Effector memory CD4-positive, alpha-beta T cell (primary cell): ENCODE measurements around the gene ATAD3B.
"Not testable (repeated sequence)": the region's sequence is repeated elsewhere in the genome, so short reads cannot be mapped to it uniquely, and the experiment has no call there.

ENCODE experiments used
- DNase-seq, 3 donors: peaks; one replicate each; pipeline ENCODE4 v3.0.0-alpha.2; 2020
- H3K27ac ChIP-seq: 2 replicates; pipeline ENCODE4 v1.7.0; 2013; ENCODE audit warnings: mild to moderate bottlenecking, low read length, moderate library complexity; ENCODE audit not compliant: insufficient read depth, poor library complexity, severe bottlenecking
- H3K27me3 ChIP-seq: replicated peaks from 2 replicates; pipeline ENCODE4 v1.7.0; 2013; ENCODE audit warnings: mild to moderate bottlenecking, low read length; ENCODE audit not compliant: insufficient read depth, control insufficient read depth, poor library complexity, severe bottlenecking
- H3K36me3 ChIP-seq: 2 replicates; pipeline ENCODE4 v1.7.0; 2013; ENCODE audit warnings: mild to moderate bottlenecking, low read length, moderate library complexity; ENCODE audit not compliant: control insufficient read depth, insufficient read depth
- H3K4me1 ChIP-seq: 2 replicates; pipeline ENCODE4 v1.7.0; 2013; ENCODE audit warnings: low read length, mild to moderate bottlenecking; ENCODE audit not compliant: control insufficient read depth, insufficient read depth, poor library complexity, severe bottlenecking
- H3K4me3 ChIP-seq: 2 replicates; pipeline ENCODE4 v1.7.0; 2013; ENCODE audit warnings: low read length, low read depth, mild to moderate bottlenecking; ENCODE audit not compliant: insufficient read depth, poor library complexity, severe bottlenecking
- H3K9me3 ChIP-seq: 2 replicates; pipeline ENCODE4 v1.7.0; 2013; ENCODE audit warnings: mild to moderate bottlenecking, low read length, moderate library complexity; ENCODE audit not compliant: control insufficient read depth

Gene ATAD3B

DNA sequence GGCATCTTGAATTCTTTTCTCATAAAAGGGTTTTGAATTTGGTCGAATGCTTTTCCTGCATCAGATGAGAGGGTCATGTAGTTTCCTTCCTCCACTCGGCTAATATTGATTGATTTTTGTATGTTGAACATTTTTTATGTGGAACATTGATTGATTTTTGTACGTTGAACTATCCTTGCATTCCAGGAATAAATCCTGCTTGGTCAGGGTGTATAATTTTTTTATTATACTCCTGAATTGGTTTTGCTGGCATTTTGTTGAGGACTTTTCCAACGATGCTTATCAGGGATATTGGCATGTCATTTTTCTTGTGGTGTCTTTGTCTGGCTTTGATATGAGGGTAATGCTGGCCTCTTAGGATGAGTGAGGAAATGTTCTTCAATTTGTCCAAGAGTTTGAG is 60.4 kb downstream of the ATAD3B start:
- Histone ChIP-seq H3K36me3 (peaks cover 12% of the 10 kb centered on the region), H3K4me3 (no peak overlapping the region), H3K9me3 (no peaks in the 10 kb centered on the region), H3K4me1 (no peaks in the 10 kb centered on the region), H3K27ac (no peak overlapping the region), H3K27me3 (no peaks in the 10 kb centered on the region)
- DNase-seq = no peak

DNA sequence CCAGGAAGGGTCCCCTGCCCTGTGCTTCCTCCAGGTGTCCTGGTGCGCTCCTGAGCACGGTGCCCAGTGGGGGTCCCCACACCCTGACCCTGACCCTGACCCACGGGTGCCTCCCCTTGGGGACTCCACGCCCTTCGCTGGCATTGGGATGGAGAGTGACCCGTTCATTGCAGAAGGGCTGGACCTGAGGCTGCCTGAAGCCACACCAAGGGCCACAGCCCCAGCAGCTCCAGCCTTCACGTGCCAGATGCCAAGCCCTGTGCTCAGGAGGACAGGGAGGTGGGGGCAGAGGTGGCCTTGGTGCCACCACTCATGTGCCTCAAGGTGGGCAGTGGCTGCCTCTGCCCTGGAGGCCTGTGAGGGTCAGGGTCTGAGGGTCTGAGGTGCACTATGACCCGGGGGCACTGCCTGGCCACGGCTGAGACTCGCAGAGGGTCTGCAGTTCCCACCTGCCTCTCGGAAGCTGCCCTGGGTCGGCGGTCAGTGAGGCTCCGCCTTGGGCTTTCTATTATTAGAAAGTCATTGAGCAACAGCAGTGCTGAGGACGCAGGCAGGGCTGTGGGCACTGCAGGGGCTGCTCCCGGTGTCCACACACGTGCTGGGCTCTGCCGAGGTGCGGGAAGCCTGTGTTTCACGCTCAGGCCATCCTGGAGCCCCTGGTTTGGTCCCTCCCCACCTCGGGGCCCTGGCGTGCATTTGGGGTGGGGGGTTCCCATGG is 61.8 kb downstream of the ATAD3B start:
- H3K27me3 ChIP-seq, H3K4me3 ChIP-seq, H3K9me3 ChIP-seq, H3K4me1 ChIP-seq, H3K27ac ChIP-seq, H3K36me3 ChIP-seq, DNase-seq: not testable (repeated sequence)

DNA sequence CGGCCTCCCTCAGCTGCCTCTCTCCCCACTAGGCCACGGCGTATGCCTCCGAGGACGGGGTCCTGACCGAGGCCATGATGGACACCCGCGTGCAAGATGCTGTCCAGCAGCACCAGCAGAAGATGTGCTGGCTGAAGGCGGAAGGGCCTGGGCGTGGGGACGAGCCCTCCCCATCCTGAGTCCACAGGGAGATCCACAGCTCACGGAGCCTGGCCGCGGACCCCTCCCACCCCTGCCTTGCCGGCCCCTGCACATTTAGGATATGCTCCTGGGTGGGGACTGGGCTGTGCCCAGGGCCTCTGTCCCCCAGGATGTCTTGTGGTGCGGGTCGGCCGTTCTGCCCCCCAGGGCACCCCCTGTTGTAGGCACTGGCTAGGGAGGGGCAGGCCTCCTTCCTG is 62.3 kb downstream of the ATAD3B start:
- not testable (repeated sequence) for H3K27ac ChIP-seq, H3K36me3 ChIP-seq, H3K4me1 ChIP-seq, H3K27me3 ChIP-seq, H3K9me3 ChIP-seq, H3K4me3 ChIP-seq, DNase-seq

DNA sequence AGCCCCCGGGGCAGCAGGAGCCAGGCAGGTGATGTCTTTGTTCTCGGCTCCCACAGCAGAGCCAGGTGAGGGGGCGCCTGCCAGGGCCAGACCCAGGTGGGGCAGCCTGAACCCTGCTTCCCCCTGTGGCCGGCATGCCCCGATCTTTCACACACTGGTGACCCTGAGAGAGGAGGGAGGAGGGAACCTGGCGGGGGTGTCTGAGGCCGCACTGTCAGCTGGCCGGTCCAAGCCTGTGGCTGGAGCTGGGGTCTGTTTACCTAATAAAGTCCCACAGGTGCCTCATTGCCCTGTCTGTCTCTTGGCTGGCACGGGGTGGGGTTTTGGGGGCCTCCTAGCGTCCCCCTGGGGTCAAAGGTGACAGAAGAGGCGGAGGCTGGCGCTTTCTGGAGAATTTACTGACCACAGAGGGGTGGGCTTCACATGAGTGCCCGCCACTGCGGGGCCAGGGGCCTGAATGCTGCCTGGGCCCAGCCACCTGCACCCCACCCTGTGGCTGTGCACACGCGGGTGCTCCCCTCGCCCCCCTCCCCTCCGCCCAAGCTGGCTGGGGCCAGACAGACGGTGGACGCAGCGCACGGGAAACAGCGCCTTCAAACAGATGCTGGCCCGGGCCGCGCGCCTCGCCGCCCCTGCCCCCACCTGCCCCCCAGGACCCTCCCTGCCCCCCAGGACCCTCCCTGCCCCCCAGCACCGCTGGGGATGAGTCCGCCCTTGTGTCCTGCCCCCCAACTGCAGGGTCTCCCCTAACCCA is 63.0 kb downstream of the ATAD3B start:
- DNase-seq = no peak
- Histone ChIP-seq H3K27ac (no peak overlapping the region), H3K4me1 (peaks cover 4% of the 10 kb centered on the region), H3K9me3 (no peaks in the 10 kb centered on the region), H3K36me3 (peaks cover 1% of the 10 kb centered on the region), H3K4me3 (no peak overlapping the region), H3K27me3 (no peaks in the 10 kb centered on the region)

DNA sequence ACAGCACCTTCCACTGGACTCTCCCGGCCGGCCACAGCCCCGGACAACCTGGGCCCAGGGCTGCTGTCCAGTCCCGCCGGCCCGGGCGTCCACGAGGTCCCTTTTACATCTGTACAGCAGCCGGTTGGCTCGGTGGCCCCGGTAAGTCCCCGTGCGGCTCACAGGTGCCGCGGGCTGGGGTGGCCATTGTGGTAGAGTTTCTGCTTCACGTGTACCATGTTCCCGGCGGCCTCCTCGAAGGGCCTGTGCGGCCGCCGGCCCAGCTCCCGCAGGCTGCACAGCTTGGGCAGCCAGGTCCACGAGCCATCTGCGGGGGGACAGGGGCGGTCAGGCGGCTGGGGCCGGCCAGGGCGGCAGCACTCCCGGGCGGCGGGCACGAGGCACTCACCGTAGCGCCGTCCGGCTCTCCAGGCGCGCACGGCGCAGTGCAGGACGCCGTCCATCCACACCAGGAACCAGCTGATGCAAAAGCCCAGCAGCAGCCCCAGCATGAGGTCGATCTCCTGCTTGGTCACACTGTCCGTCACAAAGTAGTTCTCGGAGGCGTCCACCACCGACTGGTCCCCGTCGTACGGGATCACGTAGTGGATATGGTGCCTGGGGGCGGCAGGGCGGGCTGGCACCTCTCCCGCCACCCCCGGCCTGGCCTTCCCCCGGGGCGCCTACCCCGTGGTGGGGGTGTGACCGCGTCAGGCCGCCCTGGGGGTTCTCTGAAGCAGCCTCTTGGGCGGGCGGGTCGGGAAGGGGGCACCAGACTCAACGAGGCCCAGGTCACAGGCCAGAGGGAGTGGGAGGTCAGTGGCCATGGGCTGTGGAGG is 63.8 kb downstream of the ATAD3B start:
- no peaks in the 10 kb centered on the region for H3K9me3 ChIP-seq
- peaks cover 5% of the 10 kb centered on the region for H3K4me1 ChIP-seq
- H3K36me3 ChIP-seq = no peaks in the 10 kb centered on the region
- DNase-seq = no peak
- no peaks in the 10 kb centered on the region for H3K27me3 ChIP-seq
- no peak overlapping the region for H3K4me3 ChIP-seq
- H3K27ac ChIP-seq = no peak overlapping the region

DNA sequence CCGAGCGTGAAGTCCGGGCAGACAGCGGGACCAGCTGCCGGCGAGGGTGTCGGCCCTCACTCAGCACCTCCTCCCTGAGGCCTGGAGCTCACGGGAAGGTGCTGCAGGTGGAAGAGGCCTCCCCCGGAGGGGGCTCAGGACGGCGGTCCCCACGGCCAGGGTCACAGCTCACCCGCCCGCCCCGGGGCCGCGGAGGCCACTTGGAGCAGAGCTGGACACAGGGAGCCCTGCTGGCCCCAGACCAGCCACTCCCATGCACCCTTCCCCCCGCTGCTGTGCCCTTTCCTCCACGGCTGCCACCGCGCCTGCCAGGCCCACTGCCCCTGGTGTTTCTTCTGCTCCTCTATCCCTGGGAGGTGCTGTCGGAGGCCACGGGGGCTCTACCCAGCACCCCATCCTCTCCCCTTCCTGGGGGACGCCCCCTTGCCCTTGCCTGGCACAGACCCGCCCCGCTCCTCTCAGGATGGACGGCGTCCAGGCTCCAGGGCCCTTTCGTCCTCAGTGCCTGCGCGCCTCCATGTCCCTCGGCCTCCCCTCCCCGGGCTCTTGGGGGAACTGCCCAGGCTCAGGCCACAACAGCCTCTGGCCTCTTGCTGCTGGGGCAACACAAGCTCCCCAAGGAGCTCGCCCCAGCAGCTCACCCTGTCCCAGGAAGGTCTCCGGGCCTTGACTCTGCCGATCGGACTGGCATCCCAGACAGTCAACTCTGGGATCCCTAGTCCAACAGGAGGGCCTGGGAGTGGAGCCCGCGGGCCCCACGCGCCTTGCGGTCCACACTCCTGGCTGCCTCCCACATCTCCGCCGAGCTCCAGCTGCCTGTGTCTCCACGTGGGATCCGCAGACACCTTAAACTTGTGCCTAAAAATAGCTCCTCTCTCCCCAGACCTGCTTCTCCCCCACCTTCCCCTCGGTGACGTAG is 64.7 kb downstream of the ATAD3B start:
- Histone ChIP-seq H3K27ac (no peak overlapping the region), H3K27me3 (no peaks in the 10 kb centered on the region), H3K4me1 (peaks cover 10% of the 10 kb centered on the region), H3K4me3 (no peak overlapping the region), H3K36me3 (peaks cover 5% of the 10 kb centered on the region), H3K9me3 (no peaks in the 10 kb centered on the region)
- no peak for DNase-seq

DNA sequence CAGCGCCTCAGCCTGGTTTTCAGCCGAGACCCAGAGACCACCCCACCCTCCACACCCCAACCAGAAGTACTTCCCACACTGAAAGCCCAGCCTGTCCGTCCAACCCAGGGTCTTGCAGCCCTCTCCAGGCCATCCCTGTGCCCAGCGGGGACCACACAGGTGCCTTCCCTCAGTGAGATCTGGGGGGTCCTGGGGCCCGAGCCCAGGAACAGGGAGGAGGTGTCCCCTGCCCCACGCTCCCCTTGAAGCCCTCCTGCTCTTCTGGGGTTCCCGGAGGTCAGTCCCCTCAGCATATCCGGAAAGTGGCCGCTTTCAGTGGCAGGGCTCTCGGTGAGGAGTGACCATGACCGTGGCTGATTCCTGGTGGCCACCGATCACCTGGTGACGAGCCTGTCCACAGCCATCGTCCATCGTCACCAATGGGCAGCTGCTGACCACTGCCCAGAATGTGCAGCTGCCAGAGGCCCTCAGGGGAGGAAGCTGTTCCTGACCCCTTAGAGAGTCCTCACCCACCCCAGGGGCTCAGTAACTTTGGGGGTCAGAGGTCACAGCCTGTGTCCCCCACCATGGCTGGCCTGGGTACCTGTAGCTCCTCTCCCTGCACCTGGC is 65.5 kb downstream of the ATAD3B start:
- no peak overlapping the region for H3K27ac ChIP-seq
- H3K9me3 ChIP-seq = no peaks in the 10 kb centered on the region
- DNase-seq = no peak
- H3K4me1 ChIP-seq = peaks cover 10% of the 10 kb centered on the region
- H3K36me3 ChIP-seq = peaks cover 10% of the 10 kb centered on the region
- H3K4me3 ChIP-seq = no peak overlapping the region
- H3K27me3 ChIP-seq = no peaks in the 10 kb centered on the region

DNA sequence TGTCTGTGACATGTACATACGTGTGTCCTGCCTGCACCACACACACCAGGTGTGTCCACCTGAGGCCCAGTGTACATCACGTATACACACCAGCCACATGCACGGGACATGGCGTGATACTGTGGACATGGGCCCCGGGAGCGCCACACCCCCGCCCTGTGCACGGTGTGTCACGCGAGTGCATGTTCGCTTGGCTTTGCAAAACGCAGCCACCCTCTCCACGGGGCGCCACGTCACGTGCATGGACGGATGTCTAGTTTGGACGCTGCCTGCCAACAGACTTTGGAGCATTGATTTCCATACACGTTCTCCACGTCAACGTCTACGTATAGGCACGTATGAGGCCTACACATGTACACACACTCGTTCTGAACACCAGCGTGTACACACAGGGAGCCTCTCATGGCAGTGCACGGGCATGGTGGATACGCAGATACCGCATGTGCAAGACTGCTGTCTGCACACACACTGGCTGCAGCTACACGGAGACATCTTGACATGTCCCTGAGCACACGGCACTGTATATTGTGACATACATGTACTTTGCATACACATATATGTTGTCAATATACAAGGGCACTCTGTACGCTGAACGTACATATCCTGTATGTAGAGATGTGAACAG is 66.2 kb downstream of the ATAD3B start:
- no peaks in the 10 kb centered on the region for H3K9me3 ChIP-seq
- H3K4me3 ChIP-seq = no peak overlapping the region
- no peak overlapping the region for H3K27ac ChIP-seq
- H3K27me3 ChIP-seq = no peaks in the 10 kb centered on the region
- H3K36me3 ChIP-seq = peaks cover 10% of the 10 kb centered on the region
- no peak for DNase-seq
- H3K4me1 ChIP-seq = peaks cover 10% of the 10 kb centered on the region

DNA sequence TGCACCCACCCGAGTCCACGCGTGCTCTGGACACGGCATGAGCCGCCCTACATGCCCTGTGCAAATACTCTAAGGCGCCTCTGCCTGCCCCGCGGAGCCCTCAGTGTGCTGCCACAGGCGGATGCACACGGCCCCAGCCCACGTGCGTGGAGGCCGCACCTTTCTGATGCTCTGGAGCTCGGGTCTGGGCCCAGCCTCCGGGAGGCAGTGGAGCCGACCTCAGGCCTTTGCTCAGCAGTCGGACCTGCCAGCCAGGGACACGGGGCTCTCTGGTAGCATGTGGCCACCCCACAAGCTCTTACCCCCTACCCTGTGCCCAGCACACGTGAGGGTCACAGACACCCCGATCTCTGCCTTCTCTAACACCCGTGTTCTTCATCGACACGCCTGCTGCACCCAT is 66.8 kb downstream of the ATAD3B start:
- H3K27ac ChIP-seq = no peak overlapping the region
- DNase-seq = no peak
- peaks cover 10% of the 10 kb centered on the region for H3K4me1 ChIP-seq
- peaks cover 16% of the 10 kb centered on the region for H3K36me3 ChIP-seq
- H3K27me3 ChIP-seq = no peaks in the 10 kb centered on the region
- no peaks in the 10 kb centered on the region for H3K9me3 ChIP-seq
- no peak overlapping the region for H3K4me3 ChIP-seq
